GM12892 (cell line): ENCODE data around the gene JAK3.

Experiments
- POLR2A ChIP-seq: IDR thresholded peaks from 2 replicates; pipeline ENCODE4 v1.6.1; 2011; ENCODE audit warnings: low read depth, low read length, control low read depth
- POLR2AphosphoS5 ChIP-seq: IDR thresholded peaks from 2 replicates; pipeline ENCODE4 v1.6.1; 2011; ENCODE audit warnings: low read depth, low read length, control low read depth
- TAF1 ChIP-seq: IDR thresholded peaks from 2 replicates; pipeline ENCODE4 v1.6.1; 2011; ENCODE audit warnings: low read depth, mild to moderate bottlenecking, control low read depth, low read length, borderline replicate concordance

DNA sequence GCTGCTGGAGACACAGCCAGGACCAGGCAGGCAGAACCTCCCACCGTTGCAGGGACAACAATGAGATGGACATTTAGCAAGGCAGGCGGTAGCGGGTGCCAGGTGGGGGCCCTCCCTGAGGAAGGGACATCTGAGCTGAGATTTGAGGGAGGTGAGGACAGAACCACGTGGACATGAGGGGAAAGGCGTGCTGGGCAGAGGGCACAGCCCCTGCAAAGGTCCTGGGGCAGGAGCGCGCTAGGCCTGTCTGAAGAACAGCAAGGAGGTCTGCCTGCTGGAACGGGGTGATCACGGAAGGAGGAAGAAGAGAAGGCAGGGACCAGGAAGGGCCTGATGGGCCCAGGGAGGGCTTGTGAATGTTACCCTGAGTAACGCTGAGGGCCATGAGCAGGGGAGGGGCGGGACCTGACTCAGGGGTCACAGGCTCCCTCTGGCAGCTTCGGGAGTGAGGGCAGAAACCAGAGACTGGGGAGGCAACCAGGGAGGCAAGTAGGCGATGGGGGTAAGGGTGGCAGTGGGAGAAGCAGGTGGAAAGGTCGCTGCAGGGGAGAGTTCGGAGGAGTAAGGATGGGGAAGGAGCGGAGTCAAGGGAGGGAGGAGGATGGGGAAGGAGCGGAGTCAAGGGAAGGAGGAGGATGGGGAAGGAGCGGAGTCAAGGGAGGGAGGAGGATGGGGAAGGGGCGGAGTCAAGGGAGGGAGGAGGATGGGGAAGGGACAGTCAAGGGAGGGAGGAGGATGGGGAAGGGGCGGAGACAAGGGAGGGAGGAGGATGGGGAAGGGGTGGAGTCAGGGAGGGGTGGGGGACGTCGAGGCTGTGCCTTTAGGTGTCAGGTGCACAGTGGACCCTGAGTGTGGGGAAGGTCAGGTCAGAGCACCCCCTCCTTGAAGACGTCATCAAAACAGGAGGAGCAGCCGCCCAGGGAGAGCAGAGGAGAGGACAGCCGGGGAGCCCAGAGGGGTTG is 68.5 kb downstream of the JAK3 start:
- TF ChIP-seq TAF1 (no peak), POLR2A (no peak), POLR2AphosphoS5 (no peak)
